ENCODE results near the gene HOGA1.
"Not testable (repeated sequence)": the region's sequence is repeated elsewhere in the genome, so short reads cannot be mapped to it uniquely, and the experiment has no call there.

The HOGA1 gene

GRCh38 chr10:97608991-97609561 is 24.9 kb downstream of the HOGA1 start:
- Mint-ChIP-seq H3K4me3 (no peak overlapping the region), H3K4me1 (no peaks in the 10 kb centered on the region), H3K27me3 (peaks cover 2% of the 10 kb centered on the region), H3K36me3 (no peaks in the 10 kb centered on the region), H3K9me3 (no peaks in the 10 kb centered on the region), H3K27ac (no peak overlapping the region)

- Mint-ChIP-seq H3K4me1 (no peaks in the 10 kb centered on the region), H3K36me3 (no peaks in the 10 kb centered on the region), H3K27ac (no peak overlapping the region), H3K9me3 (no peaks in the 10 kb centered on the region), H3K27me3 (no peaks in the 10 kb centered on the region), H3K4me3 (no peak overlapping the region)
Measured at GRCh38 chr10:97611473-97611872, 27.3 kb downstream of the HOGA1 start.

GRCh38 chr10:97612386-97612785 is 28.2 kb downstream of the HOGA1 start:
- H3K27me3 Mint-ChIP-seq = no peaks in the 10 kb centered on the region

GRCh38 chr10:97618285-97618684 is 34.1 kb downstream of the HOGA1 start:
- Mint-ChIP-seq H3K4me1 (no peaks in the 10 kb centered on the region), H3K9me3 (no peaks in the 10 kb centered on the region), H3K4me3 (no peak overlapping the region), H3K27me3 (no peaks in the 10 kb centered on the region), H3K27ac (no peak overlapping the region), H3K36me3 (no peaks in the 10 kb centered on the region)

More at GRCh38 chr10:97612386-97612785, 28.2 kb downstream of the HOGA1 start:
- Mint-ChIP-seq H3K27ac (no peak overlapping the region), H3K9me3 (no peaks in the 10 kb centered on the region), H3K4me1 (no peaks in the 10 kb centered on the region), H3K4me3 (no peak overlapping the region), H3K36me3 (no peaks in the 10 kb centered on the region)

- H3K27me3 Mint-ChIP-seq = no peaks in the 10 kb centered on the region
- no peaks in the 10 kb centered on the region for H3K36me3 Mint-ChIP-seq
- H3K9me3 Mint-ChIP-seq = no peaks in the 10 kb centered on the region
- no peaks in the 10 kb centered on the region for H3K4me1 Mint-ChIP-seq
- H3K4me3 Mint-ChIP-seq = no peak overlapping the region
- H3K27ac Mint-ChIP-seq = no peak overlapping the region
Measured at GRCh38 chr10:97618733-97619132, 34.5 kb downstream of the HOGA1 start.

- Mint-ChIP-seq H3K27me3 (no peaks in the 10 kb centered on the region), H3K27ac (no peak overlapping the region), H3K9me3 (no peaks in the 10 kb centered on the region), H3K4me1 (no peaks in the 10 kb centered on the region), H3K4me3 (no peak overlapping the region), H3K36me3 (no peaks in the 10 kb centered on the region)
Measured at GRCh38 chr10:97623277-97623676, 39.1 kb downstream of the HOGA1 start.

GRCh38 chr10:97627731-97628130 is 43.5 kb downstream of the HOGA1 start:
- Mint-ChIP-seq H3K27ac (no peak overlapping the region), H3K4me1 (peaks cover 4% of the 10 kb centered on the region), H3K36me3 (no peaks in the 10 kb centered on the region), H3K27me3 (no peaks in the 10 kb centered on the region), H3K9me3 (no peaks in the 10 kb centered on the region), H3K4me3 (no peak overlapping the region)

GRCh38 chr10:97628228-97628627 is 44.0 kb downstream of the HOGA1 start:
- Mint-ChIP-seq H3K4me1 (peaks cover 9% of the 10 kb centered on the region), H3K9me3 (no peaks in the 10 kb centered on the region), H3K27ac (no peak overlapping the region), H3K36me3 (peaks cover 1% of the 10 kb centered on the region), H3K4me3 (no peak overlapping the region), H3K27me3 (no peaks in the 10 kb centered on the region)

GRCh38 chr10:97629289-97629688 is 45.1 kb downstream of the HOGA1 start:
- Mint-ChIP-seq H3K4me1 (peaks cover 17% of the 10 kb centered on the region), H3K36me3 (peaks cover 2% of the 10 kb centered on the region), H3K4me3 (no peak overlapping the region), H3K9me3 (no peaks in the 10 kb centered on the region), H3K27me3 (no peaks in the 10 kb centered on the region), H3K27ac (no peak overlapping the region)

GRCh38 chr10:97631098-97631497 is 46.9 kb downstream of the HOGA1 start:
- Mint-ChIP-seq H3K4me1 (peaks cover 17% of the 10 kb centered on the region), H3K36me3 (peaks cover 2% of the 10 kb centered on the region), H3K27ac (no peak overlapping the region), H3K9me3 (no peaks in the 10 kb centered on the region), H3K27me3 (no peaks in the 10 kb centered on the region), H3K4me3 (no peak overlapping the region)

- Mint-ChIP-seq H3K9me3 (no peaks in the 10 kb centered on the region), H3K27me3 (no peaks in the 10 kb centered on the region), H3K27ac (peak within 1 kb of the TSS; percentile 92), H3K4me3 (peak within 1 kb of the TSS; percentile 98), H3K36me3 (peaks cover 2% of the 10 kb centered on the region), H3K4me1 (peaks cover 17% of the 10 kb centered on the region)
Measured at GRCh38 chr10:97632949-97633884, 49.0 kb downstream of the HOGA1 start, which contains the start of gene MORN4. Gene MORN4, minus strand, starts transcription at chr10:97633500. Its CDS starts 13,847 bp downstream, at chr10:97619653.

- Mint-ChIP-seq H3K27me3 (no peaks in the 10 kb centered on the region), H3K4me1 (peaks cover 17% of the 10 kb centered on the region), H3K9me3 (no peaks in the 10 kb centered on the region), H3K4me3 (peak overlapping the region; percentile 98), H3K27ac (peak overlapping the region; percentile 92), H3K36me3 (peaks cover 2% of the 10 kb centered on the region)
Measured at GRCh38 chr10:97633921-97634320, 49.7 kb downstream of the HOGA1 start.

GRCh38 chr10:97635577-97635976 is 51.4 kb downstream of the HOGA1 start:
- Mint-ChIP-seq H3K27me3 (no peaks in the 10 kb centered on the region), H3K27ac (no peak overlapping the region), H3K4me1 (peaks cover 21% of the 10 kb centered on the region), H3K9me3 (no peaks in the 10 kb centered on the region), H3K4me3 (no peak overlapping the region), H3K36me3 (peaks cover 2% of the 10 kb centered on the region)

- peaks cover 26% of the 10 kb centered on the region for H3K4me1 Mint-ChIP-seq
- not testable (repeated sequence) for H3K9me3 Mint-ChIP-seq, H3K27ac Mint-ChIP-seq, H3K4me3 Mint-ChIP-seq, H3K36me3 Mint-ChIP-seq, H3K27me3 Mint-ChIP-seq
Measured at GRCh38 chr10:97639090-97639489, 54.9 kb downstream of the HOGA1 start.

- H3K36me3 Mint-ChIP-seq = peaks cover 3% of the 10 kb centered on the region
- H3K4me3 Mint-ChIP-seq = peak within 1 kb of the TSS; percentile 97
- H3K27ac Mint-ChIP-seq = peak within 1 kb of the TSS; percentile 89
- H3K4me1 Mint-ChIP-seq = peaks cover 26% of the 10 kb centered on the region
- H3K9me3 Mint-ChIP-seq = no peaks in the 10 kb centered on the region
- no peaks in the 10 kb centered on the region for H3K27me3 Mint-ChIP-seq
Measured at GRCh38 chr10:97640174-97640867, 56.1 kb downstream of the HOGA1 start, which contains the start of gene PI4K2A. Gene PI4K2A, plus strand, starts transcription at chr10:97640671. Its CDS starts 72 bp downstream, at chr10:97640743.
